Choroid plexus epithelial cell (primary cell): Measurements from ENCODE around the gene DGKI.

Experiments
- DNase-seq: peaks from one replicate; pipeline ENCODE4 v3.0.0-alpha.2; 2010; ENCODE audit warnings: low read depth
- H3K4me3 ChIP-seq: 2 replicates; pipeline ENCODE4 v1.5.1; 2011; ENCODE audit warnings: low read depth, mild to moderate bottlenecking, control low read depth, low read length, moderate library complexity
- CTCF ChIP-seq: conservative IDR thresholded peaks from 2 replicates; pipeline ENCODE4 v1.5.1; 2011; ENCODE audit warnings: low read depth, mild to moderate bottlenecking, control low read depth, inconsistent platforms, low read length, moderate library complexity

DGKI gene

GRCh38 chr7:137407078-137407477 is 439.7 kb downstream of the DGKI start:
- no peak for TF ChIP-seq CTCF
- no peak for DNase-seq
- no peak overlapping the region for H3K4me3 ChIP-seq

GRCh38 chr7:137404660-137405317 is 442.0 kb downstream of the DGKI start:
- no peak overlapping the region for H3K4me3 ChIP-seq
- no peak for TF ChIP-seq CTCF
- no peak for DNase-seq

- TF ChIP-seq CTCF = no peak
- H3K4me3 ChIP-seq = no peak overlapping the region
- no peak for DNase-seq
These were observed 443.4 kb downstream of the DGKI start for GRCh38 chr7:137403353-137403695.

- no peak for DNase-seq
- no peak overlapping the region for H3K4me3 ChIP-seq
- no peak for TF ChIP-seq CTCF
These were observed 444.0 kb downstream of the DGKI start for GRCh38 chr7:137402536-137403352.

- TF ChIP-seq CTCF = no peak
- DNase-seq = no peak
- no peak overlapping the region for H3K4me3 ChIP-seq
These were observed 446.6 kb downstream of the DGKI start for GRCh38 chr7:137399827-137400823.

GRCh38 chr7:137396051-137396450 is 450.7 kb downstream of the DGKI start:
- H3K4me3 ChIP-seq = no peak overlapping the region
- no peak for TF ChIP-seq CTCF
- DNase-seq = no peak
